HCT116 (cell line): ENCODE data around the gene STARD4. TPM values are rescaled to one million over a fixed set of nuclear protein-coding genes. Genes with fewer than 3 reads are reported as not detected.

Experiments
- ATAC-seq: fragments of 200-7000 bp; cut with Tn5 transposase; 2 replicates; pipeline ENCODE4 v1.9.1; 2020; ENCODE audit warnings: mild to moderate bottlenecking, moderate library complexity
- BruUV-seq: library from RNA; stranded (reverse); fragments of 400-500 nt; replicated peaks from 2 replicates; lab custom pipeline; 2021; lab: Mats Ljungman, UMichigan
- CTCF ChIA-PET: fragments of 300-600 bp; sonication (Branson Sonifier 250); formaldehyde crosslinking; loops from one replicate; lab custom pipeline; 2021; ENCODE audit warnings: antibody characterized with exemption; lab: Charles Lee
- POLR2A ChIA-PET: fragments of 300-600, 350-600 bp; sonication (Branson Sonifier 250); formaldehyde crosslinking; loops from one replicate; lab custom pipeline; 2021; ENCODE audit warnings: antibody characterized with exemption; lab: Charles Lee
- RAD21 ChIA-PET, 2 experiments: fragments of 300-600 bp; sonication (Branson Sonifier 250); formaldehyde crosslinking; loops; one replicate each; lab custom pipeline; 2023; ENCODE audit warnings: low total read pairs in 2 of 2; ENCODE audit not compliant: uncharacterized antibody in 2 of 2, unreplicated experiment in 2 of 2, low non-redundant PET in 1 of 2; lab: Charles Lee
- DNase-seq: peaks from one replicate; pipeline ENCODE4 v3.0.0-alpha.2; 2010; ENCODE audit warnings: low read depth, low spot score
- H2AFZ ChIP-seq: fragments of 200-600 bp; shearing (Covaris generic), sonication (generic); 2 replicates; pipeline ENCODE4 v1.6.1; 2017; ENCODE audit warnings: low read depth, mixed run types, mixed read lengths, antibody characterized with exemption, low read length; ENCODE audit not compliant: poor library complexity, severe bottlenecking
- H3K27ac ChIP-seq: 2 replicates; pipeline ENCODE4 v1.5.1; 2012; ENCODE audit warnings: low read depth, low read length
- H3K27me3 ChIP-seq: fragments of 200-600 bp; sonication (generic); 2 replicates; pipeline ENCODE4 v1.6.1; 2016; ENCODE audit warnings: mixed run types, low read length, mixed read lengths; ENCODE audit not compliant: insufficient read depth
- H3K36me3 ChIP-seq, 2 experiments: fragments of 200-500 bp in 1 of 2; fragments of 200-600 bp in 1 of 2; sonication (Bioruptor generic) in 1 of 2; sonication (generic) in 1 of 2; 2 replicates each; pipeline versions ENCODE4 v1.5.1 to v1.6.1; 2014 to 2016; ENCODE audit warnings: low read length in 2 of 2, inconsistent platforms in 1 of 2, mixed read lengths in 1 of 2, mixed run types in 1 of 2; ENCODE audit not compliant: insufficient read depth in 2 of 2, control insufficient read depth in 1 of 2
- H3K4me1 ChIP-seq, 2 experiments: fragments of 200-600 bp in 1 of 2; sonication (generic) in 1 of 2; 2 replicates each; pipeline versions ENCODE4 v1.5.1 to v1.6.1; 2012 to 2017; ENCODE audit warnings: low read length in 2 of 2, inconsistent platforms in 1 of 2, mild to moderate bottlenecking in 1 of 2, mixed read lengths in 1 of 2, mixed run types in 1 of 2, moderate library complexity in 1 of 2; ENCODE audit not compliant: insufficient read depth in 2 of 2, control insufficient read depth in 1 of 2
- H3K4me2 ChIP-seq: fragments of 200-600 bp; sonication (generic); 2 replicates; pipeline ENCODE4 v1.6.1; 2017; ENCODE audit warnings: mixed run types, low read length, mixed read lengths
- H3K4me3 ChIP-seq, 2 experiments: fragments of 200-600 bp in 1 of 2; sonication (generic) in 1 of 2; replicated peaks in 1 of 2; 2 replicates each; pipeline ENCODE4 v1.5.1; 2011 to 2016; ENCODE audit warnings: low read length in 2 of 2, control low read depth in 1 of 2, low read depth in 1 of 2, mild to moderate bottlenecking in 1 of 2, mixed read lengths in 1 of 2, mixed run types in 1 of 2
- H3K79me2 ChIP-seq: fragments of 200-600 bp; sonication (generic); 2 replicates; pipeline ENCODE4 v1.6.1; 2017; ENCODE audit warnings: mild to moderate bottlenecking, mixed run types, low read length, moderate library complexity, mixed read lengths; ENCODE audit not compliant: insufficient read depth
- H3K9ac ChIP-seq: fragments of 200-600 bp; sonication (generic); 2 replicates; pipeline ENCODE4 v1.6.1; 2016; ENCODE audit warnings: low read length, mixed read lengths
- H3K9me2 ChIP-seq: fragments of 200-600 bp; sonication (generic), shearing (Covaris generic); 2 replicates; pipeline ENCODE4 v1.6.1; 2017; ENCODE audit warnings: mixed run types, mild to moderate bottlenecking, moderate library complexity; ENCODE audit not compliant: insufficient read depth
- H3K9me3 ChIP-seq, 2 experiments: fragments of 200-500 bp in 1 of 2; fragments of 200-600 bp in 1 of 2; sonication (Bioruptor generic) in 1 of 2; sonication (generic) in 1 of 2; 2 replicates each; pipeline ENCODE4 v1.6.1; 2014 to 2017; ENCODE audit warnings: low read length in 2 of 2, mixed read lengths in 2 of 2, inconsistent platforms in 1 of 2, low read depth in 1 of 2, mild to moderate bottlenecking in 1 of 2, mixed run types in 1 of 2, moderate library complexity in 1 of 2; ENCODE audit not compliant: control insufficient read depth in 1 of 2, insufficient read depth in 1 of 2
- H4K20me1 ChIP-seq: fragments of 200-600 bp; sonication (generic), shearing (Covaris generic); 2 replicates; pipeline ENCODE4 v1.6.1; 2017; ENCODE audit warnings: mixed run types, mild to moderate bottlenecking, moderate library complexity; ENCODE audit not compliant: insufficient read depth
- EZH2 ChIP-seq: fragments of 200-600 bp; sonication (generic); IDR thresholded peaks from 2 replicates; pipeline ENCODE4 v1.6.1; 2017; ENCODE audit warnings: antibody characterized with exemption, mixed run types
- POLR2A ChIP-seq: IDR thresholded peaks from 2 replicates; pipeline ENCODE4 v1.7.0; 2011; ENCODE audit warnings: borderline replicate concordance; ENCODE audit not compliant: insufficient read depth, insufficient read length; ENCODE audit errors: extremely low read depth
- POLR2AphosphoS5 ChIP-seq: IDR thresholded peaks from 2 replicates; pipeline ENCODE4 v1.6.1; 2011; ENCODE audit warnings: mild to moderate bottlenecking, low read depth, low read length, moderate library complexity
- SP1 ChIP-seq: IDR thresholded peaks from 2 replicates; pipeline ENCODE4 v1.6.1; 2012; ENCODE audit warnings: low read depth
- SRF ChIP-seq: IDR thresholded peaks from 2 replicates; pipeline ENCODE4 v1.6.1; 2012; ENCODE audit warnings: low read depth
- TCF7L2 ChIP-seq: IDR thresholded peaks from 2 replicates; pipeline ENCODE4 v1.7.0; 2011; ENCODE audit warnings: borderline replicate concordance, inconsistent platforms; ENCODE audit not compliant: insufficient read depth, insufficient read length; ENCODE audit errors: extremely low read depth
- YY1 ChIP-seq: IDR thresholded peaks from 2 replicates; pipeline ENCODE4 v1.6.1; 2011; ENCODE audit warnings: low read length, low read depth, moderate library complexity, mild to moderate bottlenecking; ENCODE audit not compliant: insufficient replicate concordance; ENCODE audit errors: extremely low read depth
- ZFX ChIP-seq: fragments of 450-650 bp; IDR thresholded peaks from 2 replicates; pipeline ENCODE4 v1.6.1; 2017
- ZNF274 ChIP-seq: fragments of 200-500 bp; sonication (Bioruptor generic); IDR thresholded peaks from 2 replicates; pipeline ENCODE4 v1.6.1; 2014; ENCODE audit warnings: mild to moderate bottlenecking, low read depth, low read length, inconsistent platforms
- intact Hi-C: fragments of 100-400 bp; cut with micrococcal nuclease; formaldehyde crosslinking; loops from 2 replicates; pipeline ENCODE4 v1.10.0; 2022
- total RNA-seq: library from RNA; stranded (reverse); gene quantifications from one replicate; pipeline ENCODE4 v1.2.1, GENCODE V29; 2021; ENCODE audit not compliant: unreplicated experiment
- TF ChIP-seq, protein P1 (sequence below): IDR thresholded peaks from 2 replicates; pipeline ENCODE4 v1.6.1; 2012; ENCODE audit warnings: low read depth

Gene STARD4
- total RNA-seq, 1 experiment from 2014 or later: 44.3 TPM

DNA sequence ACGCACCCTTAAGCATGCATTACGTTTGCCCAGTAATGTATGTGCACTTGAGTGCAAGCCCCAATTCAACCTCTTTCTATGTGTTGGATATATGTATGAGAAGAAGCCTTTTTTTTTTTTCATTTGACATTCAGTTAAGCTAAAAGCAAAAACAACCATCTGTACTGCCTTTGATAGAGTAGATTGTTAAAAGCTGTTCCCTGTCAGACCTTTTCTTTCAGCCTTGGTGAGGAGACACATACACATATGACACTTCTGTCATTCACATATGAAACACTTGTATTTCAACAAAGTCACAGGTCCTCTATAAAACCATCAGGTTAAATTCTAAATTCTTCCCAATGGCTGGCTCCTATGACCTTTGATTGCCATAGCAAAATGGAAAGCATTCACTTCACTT, 40.2 kb upstream of the STARD4 start:
- no peak overlapping the region for H3K27ac ChIP-seq
- H3K36me3 ChIP-seq: no peaks in the 10 kb centered on the region
- H3K9me2 ChIP-seq: no peaks in the 10 kb centered on the region
- H3K4me3 ChIP-seq: no peak overlapping the region
- intact Hi-C loops: loop anchor here (5.0 to 10.0 kb wide), 3 partner anchors 145 to 398 kb away; partner anchors contain the start of gene NREP
- ChIA-PET CTCF (interaction anchor here (1.0 to 1.6 kb wide), 2 partner anchors 133 to 595 kb away, joined by 3 read pairs; no protein-coding TSS in a partner anchor), POLR2A (no interaction called here), RAD21 (no interaction called here)
- H3K4me1 ChIP-seq: no peaks in the 10 kb centered on the region
- no peaks in the 10 kb centered on the region for H3K79me2 ChIP-seq
- H3K9me3 ChIP-seq: no peaks in the 10 kb centered on the region
- BruUV-seq: no TSS peak
- DNase-seq (no peak), ATAC-seq (no peak)
- TF ChIP-seq SRF: no peak
- no peak for TF ChIP-seq YY1
- TF ChIP-seq, protein P1, sequence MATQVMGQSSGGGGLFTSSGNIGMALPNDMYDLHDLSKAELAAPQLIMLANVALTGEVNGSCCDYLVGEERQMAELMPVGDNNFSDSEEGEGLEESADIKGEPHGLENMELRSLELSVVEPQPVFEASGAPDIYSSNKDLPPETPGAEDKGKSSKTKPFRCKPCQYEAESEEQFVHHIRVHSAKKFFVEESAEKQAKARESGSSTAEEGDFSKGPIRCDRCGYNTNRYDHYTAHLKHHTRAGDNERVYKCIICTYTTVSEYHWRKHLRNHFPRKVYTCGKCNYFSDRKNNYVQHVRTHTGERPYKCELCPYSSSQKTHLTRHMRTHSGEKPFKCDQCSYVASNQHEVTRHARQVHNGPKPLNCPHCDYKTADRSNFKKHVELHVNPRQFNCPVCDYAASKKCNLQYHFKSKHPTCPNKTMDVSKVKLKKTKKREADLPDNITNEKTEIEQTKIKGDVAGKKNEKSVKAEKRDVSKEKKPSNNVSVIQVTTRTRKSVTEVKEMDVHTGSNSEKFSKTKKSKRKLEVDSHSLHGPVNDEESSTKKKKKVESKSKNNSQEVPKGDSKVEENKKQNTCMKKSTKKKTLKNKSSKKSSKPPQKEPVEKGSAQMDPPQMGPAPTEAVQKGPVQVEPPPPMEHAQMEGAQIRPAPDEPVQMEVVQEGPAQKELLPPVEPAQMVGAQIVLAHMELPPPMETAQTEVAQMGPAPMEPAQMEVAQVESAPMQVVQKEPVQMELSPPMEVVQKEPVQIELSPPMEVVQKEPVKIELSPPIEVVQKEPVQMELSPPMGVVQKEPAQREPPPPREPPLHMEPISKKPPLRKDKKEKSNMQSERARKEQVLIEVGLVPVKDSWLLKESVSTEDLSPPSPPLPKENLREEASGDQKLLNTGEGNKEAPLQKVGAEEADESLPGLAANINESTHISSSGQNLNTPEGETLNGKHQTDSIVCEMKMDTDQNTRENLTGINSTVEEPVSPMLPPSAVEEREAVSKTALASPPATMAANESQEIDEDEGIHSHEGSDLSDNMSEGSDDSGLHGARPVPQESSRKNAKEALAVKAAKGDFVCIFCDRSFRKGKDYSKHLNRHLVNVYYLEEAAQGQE: no peak
- no peak for TF ChIP-seq POLR2A
- no peak for TF ChIP-seq ZNF274
- no peak for TF ChIP-seq ZFX
- no peak for TF ChIP-seq EZH2
- TF ChIP-seq SP1: no peak
- TF ChIP-seq POLR2AphosphoS5: no peak
- TF ChIP-seq TCF7L2: no peak
- H2AFZ ChIP-seq: no peak overlapping the region
- H4K20me1 ChIP-seq: no peaks in the 10 kb centered on the region
- no peak overlapping the region for H3K4me2 ChIP-seq
- H3K9ac ChIP-seq: no peak overlapping the region
- H3K27me3 ChIP-seq: peaks cover 10% of the 10 kb centered on the region; the same call in 1 of the 2 replicates
